ENCODE measurements around the gene CREB5.

The CREB5 gene

GRCh38 chr7:28643584-28644340, 231.4 kb downstream of the CREB5 start:
- no peak for DNase-seq (ENCODE audit: low read depth)

- no peak for DNase-seq (ENCODE audit: low read depth)
These were observed 233.5 kb downstream of the CREB5 start for GRCh38 chr7:28645866-28646265.

- DNase-seq (ENCODE audit: low read depth), result no peak
These were observed 234.2 kb downstream of the CREB5 start for GRCh38 chr7:28646376-28647075.

- DNase-seq (ENCODE audit: low read depth), result no peak
These were observed 234.7 kb downstream of the CREB5 start for GRCh38 chr7:28647076-28647421.

- DNase-seq (ENCODE audit: low read depth), result no peak
These were observed 236.9 kb downstream of the CREB5 start for GRCh38 chr7:28649189-28649588.

GRCh38 chr7:28649811-28650210, 237.5 kb downstream of the CREB5 start:
- DNase-seq (ENCODE audit: low read depth), result no peak

GRCh38 chr7:28654110-28654509, 241.8 kb downstream of the CREB5 start:
- no peak for DNase-seq (ENCODE audit: low read depth)

- DNase-seq (ENCODE audit: low read depth), result no peak
These were observed 244.2 kb downstream of the CREB5 start for GRCh38 chr7:28656529-28656928.

- no peak for DNase-seq (ENCODE audit: low read depth)
These were observed 246.1 kb downstream of the CREB5 start for GRCh38 chr7:28658381-28658780.

- no peak for DNase-seq (ENCODE audit: low read depth)
These were observed 247.8 kb downstream of the CREB5 start for GRCh38 chr7:28660132-28660531.

- DNase-seq (ENCODE audit: low read depth), result no peak
These were observed 249.7 kb downstream of the CREB5 start for GRCh38 chr7:28661826-28662595.

GRCh38 chr7:28666154-28666553, 253.8 kb downstream of the CREB5 start:
- DNase-seq (ENCODE audit: low read depth), result no peak

GRCh38 chr7:28668085-28668484, 255.8 kb downstream of the CREB5 start:
- DNase-seq (ENCODE audit: low read depth), result no peak

GRCh38 chr7:28669330-28669729, 257.0 kb downstream of the CREB5 start:
- DNase-seq (ENCODE audit: low read depth), result no peak

GRCh38 chr7:28671526-28671925, 259.2 kb downstream of the CREB5 start:
- no peak for DNase-seq (ENCODE audit: low read depth)

GRCh38 chr7:28672397-28672797, 260.1 kb downstream of the CREB5 start:
- DNase-seq (ENCODE audit: low read depth), result no peak

GRCh38 chr7:28674359-28674782, 262.1 kb downstream of the CREB5 start:
- DNase-seq (ENCODE audit: low read depth), result no peak

- no peak for DNase-seq (ENCODE audit: low read depth)
These were observed 263.1 kb downstream of the CREB5 start for GRCh38 chr7:28675429-28675828.

GRCh38 chr7:28677668-28678067, 265.4 kb downstream of the CREB5 start:
- DNase-seq (ENCODE audit: low read depth), result no peak

- DNase-seq (ENCODE audit: low read depth), result no peak
These were observed 266.2 kb downstream of the CREB5 start for GRCh38 chr7:28678431-28678965.

- no peak for DNase-seq (ENCODE audit: low read depth)
These were observed 269.5 kb downstream of the CREB5 start for GRCh38 chr7:28681693-28682310.

GRCh38 chr7:28682801-28683200, 270.5 kb downstream of the CREB5 start:
- DNase-seq (ENCODE audit: low read depth), result no peak

Data from activated T-cell treated with anti-CD3 and anti-CD28 coated beads for 1 hour (primary cell).